A673 (cell line): Measurements from ENCODE around the gene EFS.

Source experiments
- CTCF ChIP-seq: fragments of 300-800, 200-600 bp; sonication (generic); conservative IDR thresholded peaks from 2 replicates; pipeline ENCODE4 v1.5.1; 2017; ENCODE audit warnings: low read depth, mild to moderate bottlenecking, antibody characterized with exemption, low read length, moderate library complexity, mixed read lengths
- EZH2 ChIP-seq: fragments of 200-600 bp; sonication (generic); IDR thresholded peaks from 2 replicates; pipeline ENCODE4 v1.6.1; 2017; ENCODE audit warnings: borderline replicate concordance, low read depth, mild to moderate bottlenecking, mixed read lengths, antibody characterized with exemption, low read length; ENCODE audit not compliant: poor library complexity, severe bottlenecking

- TF ChIP-seq CTCF (no peak), EZH2 (no peak)
These were observed 12.2 kb upstream of the EFS start for GRCh38 chr14:23377198-23377550.
